Camera-type eye (tissue), 1 donor: Measurements from ENCODE around the gene NOTCH1. TPM values are rescaled to one million over a fixed set of nuclear protein-coding genes. Genes with fewer than 3 reads are reported as not detected.

ENCODE experiments used
- total RNA-seq: library from RNA; depleted of rRNA; stranded (reverse); fragments of >200 nt; gene quantifications from one replicate; pipeline ENCODE4 v1.2.3, GENCODE V29; 2014

The NOTCH1 gene
- 156 TPM for total RNA-seq

GRCh38 chr9:136545965-136546696, at the start of gene NOTCH1:
Gene NOTCH1, minus strand, starts transcription at chr9:136546048. Its CDS starts 262 bp downstream, at chr9:136545786.

GRCh38 chr9:136482793-136483588, 62.9 kb downstream of the NOTCH1 start, which contains the start of gene SEC16A:
Gene SEC16A, minus strand, starts transcription at chr9:136483040. Its CDS starts 5,425 bp downstream, at chr9:136477615.

Other genes starting within 250 kb of the NOTCH1 start
- gene CCDC187, start 242.0 kb downstream of the NOTCH1 start, total RNA-seq = 0.66 TPM
- 98.5 TPM for gene GPSM1, start 218.5 kb downstream of the NOTCH1 start, total RNA-seq
- 4.3 TPM for gene DNLZ, start 182.3 kb downstream of the NOTCH1 start, total RNA-seq
- gene CARD9, start 172.4 kb downstream of the NOTCH1 start, total RNA-seq = 7.9 TPM
- 14.7 TPM for gene SNAPC4, start 145.9 kb downstream of the NOTCH1 start, total RNA-seq
- 25.7 TPM for gene ENTR1, start 135.4 kb downstream of the NOTCH1 start, total RNA-seq
- 53.7 TPM for gene PMPCA, start 135.4 kb downstream of the NOTCH1 start, total RNA-seq
- 11.9 TPM for gene INPP5E, start 106.2 kb downstream of the NOTCH1 start, total RNA-seq
- 53.3 TPM for gene SEC16A, start 63.0 kb downstream of the NOTCH1 start, total RNA-seq
- 36.1 TPM for gene EGFL7, start 116.9 kb upstream of the NOTCH1 start, total RNA-seq
- gene AGPAT2, start 141.4 kb upstream of the NOTCH1 start, total RNA-seq = 16.9 TPM
- 26.2 TPM for gene DIPK1B, start 166.5 kb upstream of the NOTCH1 start, total RNA-seq
- 1.4 TPM for gene LCN10, start 196.9 kb upstream of the NOTCH1 start, total RNA-seq
- not detected for gene LCN6, start 202.5 kb upstream of the NOTCH1 start, total RNA-seq
- gene LCN8, start 212.2 kb upstream of the NOTCH1 start, total RNA-seq = 0.38 TPM
- not detected for gene LCN15, start 218.5 kb upstream of the NOTCH1 start, total RNA-seq
- 31.1 TPM for gene TMEM141, start 245.3 kb upstream of the NOTCH1 start, total RNA-seq